WTC11 (cell line): ENCODE results near the gene CCNG1. TPM values are rescaled to one million over a fixed set of nuclear protein-coding genes. Genes with fewer than 3 reads are reported as not detected.

Experiments used
- ATAC-seq: fragments of 200-7000 bp; cut with Tn5 transposase; 2 replicates; pipeline ENCODE4 v1.10.0; 2021; ENCODE audit warnings: mild to moderate bottlenecking, moderate library complexity
- CTCF ChIA-PET: fragments of 300-600 bp; sonication (Branson Sonifier 250); formaldehyde crosslinking; loops from one replicate; lab custom pipeline; 2021; ENCODE audit warnings: antibody characterized with exemption; lab: Charles Lee
- POLR2A ChIA-PET: fragments of 350-600 bp; sonication (Branson Sonifier 250); formaldehyde crosslinking; loops from one replicate; lab custom pipeline; 2021; ENCODE audit warnings: antibody characterized with exemption; lab: Charles Lee
- DNase-seq: peaks from one replicate; pipeline ENCODE4 v3.0.0; 2021; ENCODE audit warnings: low spot score
- H3K27ac Mint-ChIP-seq: 2 replicates; pipeline ENCODE4 v1.8.0; 2021; ENCODE audit warnings: mixed read lengths
- H3K27me3 Mint-ChIP-seq: 2 replicates; pipeline ENCODE4 v1.8.0; 2021; ENCODE audit warnings: low read depth, mild to moderate bottlenecking, moderate library complexity, mixed read lengths
- H3K36me3 Mint-ChIP-seq: 2 replicates; pipeline ENCODE4 v1.8.0; 2021; ENCODE audit warnings: mixed read lengths
- H3K4me1 Mint-ChIP-seq: 2 replicates; pipeline ENCODE4 v1.8.0; 2022; ENCODE audit warnings: mixed read lengths
- H3K4me3 Mint-ChIP-seq: 2 replicates; pipeline ENCODE4 v1.8.0; 2021; ENCODE audit warnings: mild to moderate bottlenecking, moderate library complexity, mixed read lengths
- H3K9me3 Mint-ChIP-seq: 2 replicates; pipeline ENCODE4 v1.8.0; 2021; ENCODE audit warnings: mixed read lengths
- CBFB ChIP-seq: sonication (generic); formaldehyde crosslinking; IDR thresholded peaks from 2 replicates; pipeline ENCODE4 v1.8.1; 2022; ENCODE audit warnings: mild to moderate bottlenecking, low read depth, missing genetic modification reagents
- CREB1 ChIP-seq: sonication (generic); formaldehyde crosslinking; IDR thresholded peaks from 2 replicates; pipeline ENCODE4 v1.8.0; 2023; ENCODE audit warnings: mild to moderate bottlenecking, missing genetic modification reagents
- IRF2 ChIP-seq: sonication (generic); formaldehyde crosslinking; IDR thresholded peaks from 2 replicates; pipeline ENCODE4 v1.8.0; 2022; ENCODE audit warnings: low read depth, missing genetic modification reagents, borderline replicate concordance
- JUN ChIP-seq: sonication (generic); formaldehyde crosslinking; IDR thresholded peaks from 2 replicates; pipeline ENCODE4 v1.8.0; 2023; ENCODE audit warnings: mild to moderate bottlenecking, missing genetic modification reagents
- MYBL2 ChIP-seq: sonication (generic); formaldehyde crosslinking; IDR thresholded peaks from 2 replicates; pipeline ENCODE4 v1.8.1; 2023; ENCODE audit warnings: mild to moderate bottlenecking, moderate library complexity, missing genetic modification reagents
- NR2C2 ChIP-seq: sonication (generic); formaldehyde crosslinking; IDR thresholded peaks from 2 replicates; pipeline ENCODE4 v1.8.0; 2022; ENCODE audit warnings: mild to moderate bottlenecking, missing genetic modification reagents
- TEAD4 ChIP-seq: sonication (generic); formaldehyde crosslinking; IDR thresholded peaks from 2 replicates; pipeline ENCODE4 v1.8.0; 2022; ENCODE audit warnings: mild to moderate bottlenecking, missing genetic modification reagents
- ZNF121 ChIP-seq: sonication (generic); formaldehyde crosslinking; IDR thresholded peaks from 2 replicates; pipeline ENCODE4 v1.8.0; 2023; ENCODE audit warnings: missing genetic modification reagents
- ZNF232 ChIP-seq: sonication (generic); formaldehyde crosslinking; IDR thresholded peaks from 2 replicates; pipeline ENCODE4 v1.8.0; 2022; ENCODE audit warnings: mild to moderate bottlenecking, missing genetic modification reagents
- total RNA-seq: library from RNA; stranded (reverse); gene quantifications from 3 replicates; pipeline ENCODE4 v1.2.3, GENCODE V29; 2021
- TF ChIP-seq, protein P1 (sequence below): sonication (generic); formaldehyde crosslinking; conservative IDR thresholded peaks from 2 replicates; pipeline ENCODE4 v1.8.1; 2023; ENCODE audit warnings: mild to moderate bottlenecking, low read depth, missing genetic modification reagents, moderate library complexity
- TF ChIP-seq, protein P2 (sequence below): fragments of 200-600 bp; IDR thresholded peaks from 2 replicates; pipeline ENCODE4 v1.8.0; 2022; ENCODE audit warnings: antibody characterized with exemption
- TF ChIP-seq, protein P3 (sequence below): sonication (generic); formaldehyde crosslinking; IDR thresholded peaks from 2 replicates; pipeline ENCODE4 v1.8.0; 2023; ENCODE audit warnings: missing genetic modification reagents, mild to moderate bottlenecking, borderline replicate concordance
- TF ChIP-seq, protein P4 (sequence below): sonication (generic); formaldehyde crosslinking; IDR thresholded peaks from 2 replicates; pipeline ENCODE4 v1.8.1; 2022; ENCODE audit warnings: low read depth, missing genetic modification reagents, borderline replicate concordance
- TF ChIP-seq, protein P5 (sequence below): sonication (generic); formaldehyde crosslinking; IDR thresholded peaks from 2 replicates; pipeline ENCODE4 v1.8.0; 2022; ENCODE audit warnings: missing genetic modification reagents
- TF ChIP-seq, protein P6 (sequence below): fragments of 250-450 bp; sonication (Bioruptor Pico); conservative IDR thresholded peaks from 2 replicates; pipeline ENCODE4 v1.9.0; 2021; ENCODE audit warnings: mild to moderate bottlenecking
- TF ChIP-seq, protein P7 (sequence below): fragments of 250-450 bp; sonication (Bioruptor Pico); IDR thresholded peaks from 2 replicates; pipeline ENCODE4 v1.9.0; 2021; ENCODE audit warnings: mild to moderate bottlenecking

CCNG1 gene
- total RNA-seq, 1 experiment from 2014 or later, result 433 TPM

DNA sequence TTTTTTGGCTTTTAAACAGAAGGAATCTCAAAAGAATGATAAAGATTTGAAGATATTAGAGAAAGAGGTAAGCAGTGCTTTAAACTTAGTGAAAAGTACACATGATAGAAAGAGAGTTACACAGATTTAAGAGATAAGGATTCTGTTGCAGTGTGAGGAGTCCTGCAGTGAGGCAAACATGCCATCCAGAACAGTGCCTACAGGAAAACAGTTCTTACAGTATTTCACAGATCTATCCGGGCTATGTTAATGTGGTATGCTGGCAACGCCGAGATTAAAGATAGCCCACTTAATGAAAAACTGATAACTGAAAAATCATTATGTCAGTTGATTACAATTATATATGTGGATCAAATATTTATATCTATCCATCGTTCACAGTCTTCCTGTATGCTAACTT, 30.3 kb downstream of the CCNG1 start (continued):
- TF ChIP-seq, protein P1, sequence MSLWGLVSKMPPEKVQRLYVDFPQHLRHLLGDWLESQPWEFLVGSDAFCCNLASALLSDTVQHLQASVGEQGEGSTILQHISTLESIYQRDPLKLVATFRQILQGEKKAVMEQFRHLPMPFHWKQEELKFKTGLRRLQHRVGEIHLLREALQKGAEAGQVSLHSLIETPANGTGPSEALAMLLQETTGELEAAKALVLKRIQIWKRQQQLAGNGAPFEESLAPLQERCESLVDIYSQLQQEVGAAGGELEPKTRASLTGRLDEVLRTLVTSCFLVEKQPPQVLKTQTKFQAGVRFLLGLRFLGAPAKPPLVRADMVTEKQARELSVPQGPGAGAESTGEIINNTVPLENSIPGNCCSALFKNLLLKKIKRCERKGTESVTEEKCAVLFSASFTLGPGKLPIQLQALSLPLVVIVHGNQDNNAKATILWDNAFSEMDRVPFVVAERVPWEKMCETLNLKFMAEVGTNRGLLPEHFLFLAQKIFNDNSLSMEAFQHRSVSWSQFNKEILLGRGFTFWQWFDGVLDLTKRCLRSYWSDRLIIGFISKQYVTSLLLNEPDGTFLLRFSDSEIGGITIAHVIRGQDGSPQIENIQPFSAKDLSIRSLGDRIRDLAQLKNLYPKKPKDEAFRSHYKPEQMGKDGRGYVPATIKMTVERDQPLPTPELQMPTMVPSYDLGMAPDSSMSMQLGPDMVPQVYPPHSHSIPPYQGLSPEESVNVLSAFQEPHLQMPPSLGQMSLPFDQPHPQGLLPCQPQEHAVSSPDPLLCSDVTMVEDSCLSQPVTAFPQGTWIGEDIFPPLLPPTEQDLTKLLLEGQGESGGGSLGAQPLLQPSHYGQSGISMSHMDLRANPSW (CRISPR knock-in tag), result no peak
- TF ChIP-seq, protein P2, sequence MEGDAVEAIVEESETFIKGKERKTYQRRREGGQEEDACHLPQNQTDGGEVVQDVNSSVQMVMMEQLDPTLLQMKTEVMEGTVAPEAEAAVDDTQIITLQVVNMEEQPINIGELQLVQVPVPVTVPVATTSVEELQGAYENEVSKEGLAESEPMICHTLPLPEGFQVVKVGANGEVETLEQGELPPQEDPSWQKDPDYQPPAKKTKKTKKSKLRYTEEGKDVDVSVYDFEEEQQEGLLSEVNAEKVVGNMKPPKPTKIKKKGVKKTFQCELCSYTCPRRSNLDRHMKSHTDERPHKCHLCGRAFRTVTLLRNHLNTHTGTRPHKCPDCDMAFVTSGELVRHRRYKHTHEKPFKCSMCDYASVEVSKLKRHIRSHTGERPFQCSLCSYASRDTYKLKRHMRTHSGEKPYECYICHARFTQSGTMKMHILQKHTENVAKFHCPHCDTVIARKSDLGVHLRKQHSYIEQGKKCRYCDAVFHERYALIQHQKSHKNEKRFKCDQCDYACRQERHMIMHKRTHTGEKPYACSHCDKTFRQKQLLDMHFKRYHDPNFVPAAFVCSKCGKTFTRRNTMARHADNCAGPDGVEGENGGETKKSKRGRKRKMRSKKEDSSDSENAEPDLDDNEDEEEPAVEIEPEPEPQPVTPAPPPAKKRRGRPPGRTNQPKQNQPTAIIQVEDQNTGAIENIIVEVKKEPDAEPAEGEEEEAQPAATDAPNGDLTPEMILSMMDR, result no peak
- TF ChIP-seq TEAD4 (CRISPR knock-in tag) (no peak), JUN (no peak), ZNF121 (CRISPR knock-in tag) (no peak), NR2C2 (CRISPR knock-in tag) (no peak), IRF2 (CRISPR knock-in tag) (no peak), ZNF232 (CRISPR knock-in tag) (no peak)
- TF ChIP-seq, protein P3, sequence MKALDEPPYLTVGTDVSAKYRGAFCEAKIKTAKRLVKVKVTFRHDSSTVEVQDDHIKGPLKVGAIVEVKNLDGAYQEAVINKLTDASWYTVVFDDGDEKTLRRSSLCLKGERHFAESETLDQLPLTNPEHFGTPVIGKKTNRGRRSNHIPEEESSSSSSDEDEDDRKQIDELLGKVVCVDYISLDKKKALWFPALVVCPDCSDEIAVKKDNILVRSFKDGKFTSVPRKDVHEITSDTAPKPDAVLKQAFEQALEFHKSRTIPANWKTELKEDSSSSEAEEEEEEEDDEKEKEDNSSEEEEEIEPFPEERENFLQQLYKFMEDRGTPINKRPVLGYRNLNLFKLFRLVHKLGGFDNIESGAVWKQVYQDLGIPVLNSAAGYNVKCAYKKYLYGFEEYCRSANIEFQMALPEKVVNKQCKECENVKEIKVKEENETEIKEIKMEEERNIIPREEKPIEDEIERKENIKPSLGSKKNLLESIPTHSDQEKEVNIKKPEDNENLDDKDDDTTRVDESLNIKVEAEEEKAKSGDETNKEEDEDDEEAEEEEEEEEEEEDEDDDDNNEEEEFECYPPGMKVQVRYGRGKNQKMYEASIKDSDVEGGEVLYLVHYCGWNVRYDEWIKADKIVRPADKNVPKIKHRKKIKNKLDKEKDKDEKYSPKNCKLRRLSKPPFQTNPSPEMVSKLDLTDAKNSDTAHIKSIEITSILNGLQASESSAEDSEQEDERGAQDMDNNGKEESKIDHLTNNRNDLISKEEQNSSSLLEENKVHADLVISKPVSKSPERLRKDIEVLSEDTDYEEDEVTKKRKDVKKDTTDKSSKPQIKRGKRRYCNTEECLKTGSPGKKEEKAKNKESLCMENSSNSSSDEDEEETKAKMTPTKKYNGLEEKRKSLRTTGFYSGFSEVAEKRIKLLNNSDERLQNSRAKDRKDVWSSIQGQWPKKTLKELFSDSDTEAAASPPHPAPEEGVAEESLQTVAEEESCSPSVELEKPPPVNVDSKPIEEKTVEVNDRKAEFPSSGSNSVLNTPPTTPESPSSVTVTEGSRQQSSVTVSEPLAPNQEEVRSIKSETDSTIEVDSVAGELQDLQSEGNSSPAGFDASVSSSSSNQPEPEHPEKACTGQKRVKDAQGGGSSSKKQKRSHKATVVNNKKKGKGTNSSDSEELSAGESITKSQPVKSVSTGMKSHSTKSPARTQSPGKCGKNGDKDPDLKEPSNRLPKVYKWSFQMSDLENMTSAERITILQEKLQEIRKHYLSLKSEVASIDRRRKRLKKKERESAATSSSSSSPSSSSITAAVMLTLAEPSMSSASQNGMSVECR, result no peak
- TF ChIP-seq, protein P4, sequence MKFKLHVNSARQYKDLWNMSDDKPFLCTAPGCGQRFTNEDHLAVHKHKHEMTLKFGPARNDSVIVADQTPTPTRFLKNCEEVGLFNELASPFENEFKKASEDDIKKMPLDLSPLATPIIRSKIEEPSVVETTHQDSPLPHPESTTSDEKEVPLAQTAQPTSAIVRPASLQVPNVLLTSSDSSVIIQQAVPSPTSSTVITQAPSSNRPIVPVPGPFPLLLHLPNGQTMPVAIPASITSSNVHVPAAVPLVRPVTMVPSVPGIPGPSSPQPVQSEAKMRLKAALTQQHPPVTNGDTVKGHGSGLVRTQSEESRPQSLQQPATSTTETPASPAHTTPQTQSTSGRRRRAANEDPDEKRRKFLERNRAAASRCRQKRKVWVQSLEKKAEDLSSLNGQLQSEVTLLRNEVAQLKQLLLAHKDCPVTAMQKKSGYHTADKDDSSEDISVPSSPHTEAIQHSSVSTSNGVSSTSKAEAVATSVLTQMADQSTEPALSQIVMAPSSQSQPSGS (CRISPR knock-in tag), result no peak
- TF ChIP-seq, all 79 proteins: peak for 0

DNA sequence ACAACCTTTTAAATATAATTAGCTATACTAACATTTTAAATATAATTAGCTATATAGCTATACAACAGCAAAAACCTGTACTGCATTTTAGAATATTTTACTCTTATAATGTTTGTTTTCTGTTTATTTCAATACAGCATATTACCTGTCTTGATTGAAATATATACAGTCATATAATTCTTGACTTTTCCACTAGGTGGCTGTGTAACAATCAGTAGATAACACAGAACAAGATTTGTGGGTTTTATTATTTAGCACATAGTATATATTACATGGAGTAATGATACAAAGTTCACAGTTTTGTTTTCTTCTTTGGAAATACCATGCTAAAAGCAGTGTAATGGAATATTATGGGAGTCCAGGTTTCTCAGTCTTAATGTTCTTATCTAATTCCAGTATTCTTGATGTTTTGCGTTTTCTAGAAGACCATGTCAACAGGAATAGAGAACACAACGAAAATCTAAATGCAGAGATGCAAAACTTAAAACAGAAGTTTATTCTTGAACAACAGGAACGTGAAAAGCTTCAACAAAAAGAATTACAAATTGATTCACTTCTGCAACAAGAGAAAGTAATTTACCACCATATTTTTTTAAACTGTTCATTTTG, 36.3 kb downstream of the CCNG1 start:
- Mint-ChIP-seq H3K4me3 (no peak overlapping the region), H3K27ac (no peak overlapping the region), H3K27me3 (no peaks in the 10 kb centered on the region), H3K4me1 (no peaks in the 10 kb centered on the region), H3K9me3 (no peaks in the 10 kb centered on the region), H3K36me3 (peaks cover 86% of the 10 kb centered on the region)
- DNase-seq (no peak), ATAC-seq (no peak)
- CTCF ChIA-PET, result no interaction called here
- POLR2A ChIA-PET, result no interaction called here
- TF ChIP-seq CBFB (no peak), MYBL2 (CRISPR knock-in tag) (no peak), CREB1 (CRISPR knock-in tag) (no peak)
- TF ChIP-seq, protein P5, sequence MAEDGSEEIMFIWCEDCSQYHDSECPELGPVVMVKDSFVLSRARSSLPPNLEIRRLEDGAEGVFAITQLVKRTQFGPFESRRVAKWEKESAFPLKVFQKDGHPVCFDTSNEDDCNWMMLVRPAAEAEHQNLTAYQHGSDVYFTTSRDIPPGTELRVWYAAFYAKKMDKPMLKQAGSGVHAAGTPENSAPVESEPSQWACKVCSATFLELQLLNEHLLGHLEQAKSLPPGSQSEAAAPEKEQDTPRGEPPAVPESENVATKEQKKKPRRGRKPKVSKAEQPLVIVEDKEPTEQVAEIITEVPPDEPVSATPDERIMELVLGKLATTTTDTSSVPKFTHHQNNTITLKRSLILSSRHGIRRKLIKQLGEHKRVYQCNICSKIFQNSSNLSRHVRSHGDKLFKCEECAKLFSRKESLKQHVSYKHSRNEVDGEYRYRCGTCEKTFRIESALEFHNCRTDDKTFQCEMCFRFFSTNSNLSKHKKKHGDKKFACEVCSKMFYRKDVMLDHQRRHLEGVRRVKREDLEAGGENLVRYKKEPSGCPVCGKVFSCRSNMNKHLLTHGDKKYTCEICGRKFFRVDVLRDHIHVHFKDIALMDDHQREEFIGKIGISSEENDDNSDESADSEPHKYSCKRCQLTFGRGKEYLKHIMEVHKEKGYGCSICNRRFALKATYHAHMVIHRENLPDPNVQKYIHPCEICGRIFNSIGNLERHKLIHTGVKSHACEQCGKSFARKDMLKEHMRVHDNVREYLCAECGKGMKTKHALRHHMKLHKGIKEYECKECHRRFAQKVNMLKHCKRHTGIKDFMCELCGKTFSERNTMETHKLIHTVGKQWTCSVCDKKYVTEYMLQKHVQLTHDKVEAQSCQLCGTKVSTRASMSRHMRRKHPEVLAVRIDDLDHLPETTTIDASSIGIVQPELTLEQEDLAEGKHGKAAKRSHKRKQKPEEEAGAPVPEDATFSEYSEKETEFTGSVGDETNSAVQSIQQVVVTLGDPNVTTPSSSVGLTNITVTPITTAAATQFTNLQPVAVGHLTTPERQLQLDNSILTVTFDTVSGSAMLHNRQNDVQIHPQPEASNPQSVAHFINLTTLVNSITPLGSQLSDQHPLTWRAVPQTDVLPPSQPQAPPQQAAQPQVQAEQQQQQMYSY (CRISPR knock-in tag), result no peak
- TF ChIP-seq, protein P6, sequence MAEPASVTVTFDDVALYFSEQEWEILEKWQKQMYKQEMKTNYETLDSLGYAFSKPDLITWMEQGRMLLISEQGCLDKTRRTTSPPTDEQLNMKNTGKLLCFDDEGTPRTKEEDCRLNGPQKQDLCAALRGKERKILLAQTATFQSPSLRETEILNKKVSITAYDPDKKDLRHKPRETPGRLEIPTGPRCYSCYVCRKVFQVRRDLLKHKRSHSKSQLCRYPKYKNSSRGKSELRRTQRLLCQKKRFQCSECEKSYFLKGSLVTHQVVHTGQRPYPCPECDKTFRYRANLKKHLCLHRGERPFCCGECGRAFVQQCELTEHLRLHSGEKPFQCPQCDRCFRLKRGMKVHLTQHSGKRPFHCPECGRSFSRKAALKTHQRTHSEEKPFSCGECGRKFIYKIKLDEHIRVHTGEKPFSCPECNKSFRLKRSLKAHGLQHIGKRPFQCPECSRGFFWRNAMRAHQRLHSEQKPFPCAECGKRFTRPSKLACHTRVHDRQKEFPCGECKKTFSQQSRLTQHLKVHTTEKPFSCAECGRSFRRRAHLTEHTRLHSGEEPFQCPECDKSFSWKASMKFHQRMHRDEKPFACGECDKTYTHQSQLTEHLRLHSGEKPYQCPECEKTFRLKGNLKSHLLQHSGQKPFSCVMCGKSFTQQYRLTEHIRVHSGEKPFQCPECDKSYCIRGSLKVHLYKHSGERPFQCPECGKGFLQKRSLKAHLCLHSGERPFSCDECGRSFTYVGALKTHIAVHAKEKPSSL (CRISPR knock-in tag), result no peak
- TF ChIP-seq, protein P7, sequence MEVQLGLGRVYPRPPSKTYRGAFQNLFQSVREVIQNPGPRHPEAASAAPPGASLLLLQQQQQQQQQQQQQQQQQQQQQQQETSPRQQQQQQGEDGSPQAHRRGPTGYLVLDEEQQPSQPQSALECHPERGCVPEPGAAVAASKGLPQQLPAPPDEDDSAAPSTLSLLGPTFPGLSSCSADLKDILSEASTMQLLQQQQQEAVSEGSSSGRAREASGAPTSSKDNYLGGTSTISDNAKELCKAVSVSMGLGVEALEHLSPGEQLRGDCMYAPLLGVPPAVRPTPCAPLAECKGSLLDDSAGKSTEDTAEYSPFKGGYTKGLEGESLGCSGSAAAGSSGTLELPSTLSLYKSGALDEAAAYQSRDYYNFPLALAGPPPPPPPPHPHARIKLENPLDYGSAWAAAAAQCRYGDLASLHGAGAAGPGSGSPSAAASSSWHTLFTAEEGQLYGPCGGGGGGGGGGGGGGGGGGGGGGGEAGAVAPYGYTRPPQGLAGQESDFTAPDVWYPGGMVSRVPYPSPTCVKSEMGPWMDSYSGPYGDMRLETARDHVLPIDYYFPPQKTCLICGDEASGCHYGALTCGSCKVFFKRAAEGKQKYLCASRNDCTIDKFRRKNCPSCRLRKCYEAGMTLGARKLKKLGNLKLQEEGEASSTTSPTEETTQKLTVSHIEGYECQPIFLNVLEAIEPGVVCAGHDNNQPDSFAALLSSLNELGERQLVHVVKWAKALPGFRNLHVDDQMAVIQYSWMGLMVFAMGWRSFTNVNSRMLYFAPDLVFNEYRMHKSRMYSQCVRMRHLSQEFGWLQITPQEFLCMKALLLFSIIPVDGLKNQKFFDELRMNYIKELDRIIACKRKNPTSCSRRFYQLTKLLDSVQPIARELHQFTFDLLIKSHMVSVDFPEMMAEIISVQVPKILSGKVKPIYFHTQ, result no peak
